ENCODE results near the gene DTNB.

Gene DTNB

DNA sequence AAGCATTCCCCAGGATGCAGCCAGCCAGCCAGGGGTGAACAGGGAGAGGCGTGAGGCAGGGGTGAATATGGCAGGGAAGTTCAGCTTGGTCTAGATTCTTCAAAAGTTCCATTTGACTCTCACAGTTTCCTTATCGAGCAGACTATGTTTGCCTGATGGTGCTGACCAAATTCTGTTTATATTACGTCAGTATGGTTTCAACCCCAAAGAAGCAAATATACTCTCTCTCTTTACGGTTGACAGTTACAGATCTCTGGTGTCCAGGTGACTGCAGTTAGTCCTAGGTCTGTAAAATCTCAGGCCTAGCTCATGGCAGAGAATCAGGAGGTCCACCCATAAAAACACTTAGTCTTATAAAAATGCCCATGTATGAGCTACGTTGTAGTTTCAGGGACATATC, 293.4 kb downstream of the DTNB start:
- TF ChIP-seq, protein P1, sequence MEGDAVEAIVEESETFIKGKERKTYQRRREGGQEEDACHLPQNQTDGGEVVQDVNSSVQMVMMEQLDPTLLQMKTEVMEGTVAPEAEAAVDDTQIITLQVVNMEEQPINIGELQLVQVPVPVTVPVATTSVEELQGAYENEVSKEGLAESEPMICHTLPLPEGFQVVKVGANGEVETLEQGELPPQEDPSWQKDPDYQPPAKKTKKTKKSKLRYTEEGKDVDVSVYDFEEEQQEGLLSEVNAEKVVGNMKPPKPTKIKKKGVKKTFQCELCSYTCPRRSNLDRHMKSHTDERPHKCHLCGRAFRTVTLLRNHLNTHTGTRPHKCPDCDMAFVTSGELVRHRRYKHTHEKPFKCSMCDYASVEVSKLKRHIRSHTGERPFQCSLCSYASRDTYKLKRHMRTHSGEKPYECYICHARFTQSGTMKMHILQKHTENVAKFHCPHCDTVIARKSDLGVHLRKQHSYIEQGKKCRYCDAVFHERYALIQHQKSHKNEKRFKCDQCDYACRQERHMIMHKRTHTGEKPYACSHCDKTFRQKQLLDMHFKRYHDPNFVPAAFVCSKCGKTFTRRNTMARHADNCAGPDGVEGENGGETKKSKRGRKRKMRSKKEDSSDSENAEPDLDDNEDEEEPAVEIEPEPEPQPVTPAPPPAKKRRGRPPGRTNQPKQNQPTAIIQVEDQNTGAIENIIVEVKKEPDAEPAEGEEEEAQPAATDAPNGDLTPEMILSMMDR (IDR thresholded peaks at IDR 0.05), result no peak

GRCh38 chr2:25379535-25379934, 293.8 kb downstream of the DTNB start:
- TF ChIP-seq, protein P1 (IDR thresholded peaks at IDR 0.05), result no peak

DNA sequence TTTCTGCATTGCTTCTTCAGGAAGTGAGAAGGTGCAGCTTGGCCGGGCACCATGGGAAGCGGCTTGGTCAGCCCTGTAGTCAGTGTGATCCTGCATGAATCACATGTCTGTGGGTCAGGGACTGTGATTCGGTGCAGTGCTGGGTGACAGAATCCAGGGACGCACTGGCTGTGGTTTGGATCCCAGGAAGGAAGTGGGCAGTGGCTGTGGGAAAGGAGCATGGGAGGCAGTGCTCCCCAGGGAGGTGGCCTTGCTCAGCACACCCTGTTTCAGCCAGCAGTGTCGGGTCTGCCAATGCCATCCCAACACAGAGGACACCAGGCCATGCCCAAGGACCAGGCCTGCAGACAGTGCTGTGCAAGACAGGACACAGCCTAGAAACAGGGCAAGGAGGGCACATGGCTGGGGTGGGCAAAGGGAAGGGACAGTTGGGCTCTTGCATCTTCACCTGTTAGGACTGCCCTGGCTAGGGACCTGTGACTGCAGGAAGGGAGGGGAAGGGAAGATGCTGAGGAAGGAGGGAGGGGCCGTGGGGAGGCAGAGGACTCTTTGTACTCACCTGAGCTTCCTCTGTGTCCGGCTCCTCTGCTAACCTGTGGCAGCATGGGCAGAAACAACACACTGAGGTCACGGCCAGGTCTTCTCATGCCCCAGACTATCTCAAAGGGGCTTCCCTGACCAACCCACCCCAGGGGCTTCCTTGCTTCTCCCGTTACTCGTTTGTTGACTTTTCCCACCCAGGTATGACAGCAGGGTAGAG, 294.5 kb downstream of the DTNB start:
- TF ChIP-seq, protein P1 (IDR thresholded peaks at IDR 0.05), result no peak

DNA sequence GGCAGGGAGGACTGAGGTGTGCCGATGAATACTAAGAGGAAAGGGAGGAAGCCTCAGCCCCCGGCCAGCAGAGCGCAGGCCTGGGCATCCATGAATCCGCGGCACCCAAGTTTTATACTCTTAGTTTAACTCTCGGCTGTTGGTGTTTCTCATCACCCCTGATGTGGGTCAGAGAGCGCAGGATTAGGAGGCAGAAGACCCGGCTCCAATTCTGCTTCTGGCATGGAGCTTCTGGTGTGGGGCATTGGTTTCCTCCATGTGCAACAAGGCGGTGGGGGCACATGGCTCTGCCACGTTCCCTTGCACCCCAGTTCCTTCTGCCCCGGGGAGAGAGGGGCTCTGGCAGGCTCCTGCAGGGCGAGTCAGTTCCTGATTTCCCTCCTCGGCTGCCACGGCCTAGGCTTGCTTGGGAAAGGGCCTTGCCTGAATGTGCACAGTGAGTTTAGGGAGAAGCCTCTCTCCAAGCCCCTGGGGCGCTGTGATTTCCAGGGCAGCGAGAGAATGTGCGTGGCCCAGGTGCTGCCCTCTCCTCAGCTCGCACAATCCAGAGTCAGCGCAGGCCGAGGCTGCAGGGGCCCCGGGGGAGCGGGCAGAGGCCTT, 295.5 kb downstream of the DTNB start:
- TF ChIP-seq, protein P1 (IDR thresholded peaks at IDR 0.05), result no peak

GRCh38 chr2:25376750-25377621, 296.4 kb downstream of the DTNB start:
- TF ChIP-seq, protein P1 (IDR thresholded peaks at IDR 0.05), result peak; percentile 95

DNA sequence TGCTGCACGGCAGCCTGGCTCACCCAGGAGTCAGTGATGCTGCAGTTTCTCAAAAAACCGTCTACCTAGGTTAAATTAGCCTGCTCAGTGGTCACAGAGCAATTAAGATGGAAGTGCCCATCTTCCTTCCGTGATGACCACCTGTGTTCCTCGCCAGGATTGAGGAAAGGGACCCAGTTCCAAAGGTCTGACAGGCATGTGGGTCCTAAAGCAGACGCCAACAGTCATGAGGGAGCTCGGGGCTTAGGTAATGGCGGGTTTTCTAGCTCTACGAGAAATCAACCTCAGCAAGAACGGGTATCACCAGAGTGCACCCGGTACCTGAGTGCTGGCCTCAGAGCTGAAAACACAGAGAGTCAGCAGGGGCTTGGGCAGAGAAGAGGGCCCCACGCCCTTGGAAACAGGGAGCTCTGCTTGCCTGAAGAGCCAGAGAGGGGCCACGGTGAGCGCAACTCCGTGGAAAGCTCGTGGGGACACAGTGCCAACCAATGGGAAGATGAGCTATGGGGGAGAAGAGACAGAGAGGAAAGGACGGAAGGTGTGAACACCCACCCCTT, 297.3 kb downstream of the DTNB start:
- TF ChIP-seq, protein P1 (IDR thresholded peaks at IDR 0.05), result no peak

- TF ChIP-seq, protein P1 (IDR thresholded peaks at IDR 0.05), result no peak
Measured at GRCh38 chr2:25375371-25375988, 297.9 kb downstream of the DTNB start.

Data from LNCAP (cell line).